ENCODE data around the gene SLC35B4.

SLC35B4 gene

DNA sequence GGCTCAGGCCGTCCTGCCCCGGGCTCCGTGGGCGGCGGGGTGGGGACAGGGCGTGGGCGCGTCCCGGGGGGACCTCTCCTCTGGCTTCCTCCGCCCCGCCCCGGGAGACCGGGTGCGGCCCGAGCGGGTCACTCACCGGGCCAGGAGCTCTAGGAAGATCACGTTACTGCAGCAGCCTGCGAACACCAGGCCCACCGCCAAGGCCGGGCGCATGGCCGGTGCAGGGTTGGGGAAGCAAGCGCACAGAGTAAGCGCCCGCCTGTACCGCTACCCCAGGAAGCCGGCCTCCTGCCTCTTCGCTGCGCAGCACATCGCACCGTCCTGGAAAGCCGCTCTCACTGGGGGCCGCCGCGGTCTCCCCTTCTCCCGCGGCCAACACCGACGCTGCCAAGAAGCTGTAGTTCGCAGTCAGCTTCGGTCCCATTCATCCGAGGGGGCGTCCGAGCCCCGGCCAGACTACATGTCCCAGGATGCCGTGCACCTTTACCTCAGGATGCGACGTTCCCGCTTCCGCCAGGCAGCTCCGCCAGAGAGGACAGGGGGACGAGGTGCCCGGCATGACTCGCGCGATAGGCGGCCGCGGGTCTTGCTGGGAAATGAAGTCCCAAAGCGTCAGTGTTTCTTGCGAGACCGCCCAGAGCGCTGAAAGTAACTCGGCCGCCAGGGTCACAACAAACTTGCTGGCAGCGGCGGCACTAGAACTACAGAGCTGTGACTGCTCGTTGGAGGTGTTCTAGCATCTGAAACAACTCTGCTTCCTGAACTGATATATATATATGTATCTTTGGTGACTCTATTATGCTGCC, at the start of gene SLC35B4:
Gene SLC35B4 (minus strand): TSS at position 392 of the 806 bp plus-strand sequence. CDS start 179 bp downstream, at position 213.
- Histone ChIP-seq H3K27me3 (ENCODE audit: control insufficient read depth, insufficient read depth, low read length) (no peaks in the 10 kb centered on the region), H3K9ac (ENCODE audit: low read length) (peak within 1 kb of the TSS; percentile 75), H3K4me3 (ENCODE audit: low read length) (peak within 1 kb of the TSS; percentile 85), H3K27ac (ENCODE audit: low read length) (no peak within 1 kb of the TSS), H3K9me3 (ENCODE audit: control insufficient read depth, low read depth, low read length) (no peaks in the 10 kb centered on the region), H3K4me1 (ENCODE audit: control insufficient read depth, low read depth, low read length) (peaks cover 11% of the 10 kb centered on the region), H3K36me3 (ENCODE audit: control insufficient read depth, low read depth, low read length) (no peaks in the 10 kb centered on the region)

DNA sequence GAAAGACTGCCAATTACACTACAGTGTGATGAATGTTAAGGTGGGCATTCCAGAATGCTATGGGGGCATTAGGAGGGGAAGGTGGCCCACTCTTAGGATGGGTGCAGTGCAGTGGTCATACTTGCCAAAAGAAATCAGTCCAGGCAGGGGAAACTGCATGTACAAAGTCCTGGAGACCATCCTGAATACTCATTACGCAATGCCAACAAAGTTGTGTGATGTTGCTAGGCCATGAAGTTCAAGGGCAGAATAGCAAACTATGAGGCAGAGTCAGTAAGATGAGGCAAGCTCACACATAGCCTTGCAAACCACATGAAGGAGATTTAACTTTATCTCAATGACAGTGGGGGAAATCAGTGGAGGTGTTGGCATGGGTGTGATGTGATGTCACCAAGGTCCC, 49.8 kb upstream of the SLC35B4 start:
- Histone ChIP-seq H3K9me3 (ENCODE audit: control insufficient read depth, low read depth, low read length) (no peaks in the 10 kb centered on the region), H3K36me3 (ENCODE audit: control insufficient read depth, low read depth, low read length) (no peaks in the 10 kb centered on the region), H3K4me1 (ENCODE audit: control insufficient read depth, low read depth, low read length) (no peaks in the 10 kb centered on the region), H3K9ac (ENCODE audit: low read length) (no peak overlapping the region), H3K27me3 (ENCODE audit: control insufficient read depth, insufficient read depth, low read length) (no peaks in the 10 kb centered on the region), H3K4me3 (ENCODE audit: low read length) (no peak overlapping the region), H3K27ac (ENCODE audit: low read length) (no peak overlapping the region)

GRCh38 chr7:134365341-134366054, 48.8 kb upstream of the SLC35B4 start:
- no peaks in the 10 kb centered on the region for H3K36me3 ChIP-seq (ENCODE audit: control insufficient read depth, low read depth, low read length)
- H3K4me1 ChIP-seq (ENCODE audit: control insufficient read depth, low read depth, low read length) = no peaks in the 10 kb centered on the region
- no peaks in the 10 kb centered on the region for H3K27me3 ChIP-seq (ENCODE audit: control insufficient read depth, insufficient read depth, low read length)
- H3K4me3 ChIP-seq (ENCODE audit: low read length) = no peak overlapping the region
- H3K9ac ChIP-seq (ENCODE audit: low read length) = no peak overlapping the region
- no peaks in the 10 kb centered on the region for H3K9me3 ChIP-seq (ENCODE audit: control insufficient read depth, low read depth, low read length)
- H3K27ac ChIP-seq (ENCODE audit: low read length) = no peak overlapping the region

DNA sequence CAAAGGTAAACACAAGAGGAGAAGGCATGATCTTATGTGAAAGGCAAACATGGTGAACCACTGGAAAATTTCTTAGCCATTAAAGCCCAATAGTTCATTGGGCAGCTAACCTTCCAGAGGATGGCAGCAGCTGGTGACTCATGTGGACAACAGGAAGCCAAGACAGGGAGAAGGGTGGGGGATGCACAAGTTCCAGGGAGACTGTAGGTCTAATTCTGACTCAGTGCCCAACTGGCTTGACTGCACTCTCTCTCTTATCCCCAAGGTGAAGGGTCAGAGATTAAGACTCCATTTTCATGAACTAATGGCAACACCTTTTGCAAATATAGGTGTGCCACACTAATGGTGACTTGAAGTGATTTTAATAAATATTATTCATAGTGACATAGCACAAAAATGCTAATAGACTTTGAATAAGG, 47.9 kb upstream of the SLC35B4 start:
- no peaks in the 10 kb centered on the region for H3K36me3 ChIP-seq (ENCODE audit: control insufficient read depth, low read depth, low read length)
- no peaks in the 10 kb centered on the region for H3K27me3 ChIP-seq (ENCODE audit: control insufficient read depth, insufficient read depth, low read length)
- H3K4me3 ChIP-seq (ENCODE audit: low read length) = no peak overlapping the region
- no peak overlapping the region for H3K9ac ChIP-seq (ENCODE audit: low read length)
- no peaks in the 10 kb centered on the region for H3K4me1 ChIP-seq (ENCODE audit: control insufficient read depth, low read depth, low read length)
- H3K9me3 ChIP-seq (ENCODE audit: control insufficient read depth, low read depth, low read length) = no peaks in the 10 kb centered on the region
- H3K27ac ChIP-seq (ENCODE audit: low read length) = no peak overlapping the region

GRCh38 chr7:134362587-134363483, 46.1 kb upstream of the SLC35B4 start:
- no peaks in the 10 kb centered on the region for H3K27me3 ChIP-seq (ENCODE audit: control insufficient read depth, insufficient read depth, low read length)

GRCh38 chr7:134359787-134360432, 43.2 kb upstream of the SLC35B4 start:
- H3K27me3 ChIP-seq (ENCODE audit: control insufficient read depth, insufficient read depth, low read length) = no peaks in the 10 kb centered on the region
- no peaks in the 10 kb centered on the region for H3K9me3 ChIP-seq (ENCODE audit: control insufficient read depth, low read depth, low read length)
- H3K36me3 ChIP-seq (ENCODE audit: control insufficient read depth, low read depth, low read length) = no peaks in the 10 kb centered on the region
- H3K27ac ChIP-seq (ENCODE audit: low read length) = no peak overlapping the region
- H3K4me3 ChIP-seq (ENCODE audit: low read length) = no peak overlapping the region
- H3K9ac ChIP-seq (ENCODE audit: low read length) = no peak overlapping the region
- H3K4me1 ChIP-seq (ENCODE audit: control insufficient read depth, low read depth, low read length) = no peaks in the 10 kb centered on the region

More at GRCh38 chr7:134362587-134363483, 46.1 kb upstream of the SLC35B4 start:
- H3K36me3 ChIP-seq (ENCODE audit: control insufficient read depth, low read depth, low read length) = no peaks in the 10 kb centered on the region
- no peak overlapping the region for H3K9ac ChIP-seq (ENCODE audit: low read length)
- H3K4me1 ChIP-seq (ENCODE audit: control insufficient read depth, low read depth, low read length) = no peaks in the 10 kb centered on the region
- H3K27ac ChIP-seq (ENCODE audit: low read length) = no peak overlapping the region
- H3K4me3 ChIP-seq (ENCODE audit: low read length) = no peak overlapping the region
- H3K9me3 ChIP-seq (ENCODE audit: control insufficient read depth, low read depth, low read length) = no peaks in the 10 kb centered on the region

GRCh38 chr7:134357486-134357885, 40.8 kb upstream of the SLC35B4 start:
- H3K27ac ChIP-seq (ENCODE audit: low read length) = no peak overlapping the region
- H3K9ac ChIP-seq (ENCODE audit: low read length) = no peak overlapping the region
- H3K4me1 ChIP-seq (ENCODE audit: control insufficient read depth, low read depth, low read length) = no peaks in the 10 kb centered on the region
- no peaks in the 10 kb centered on the region for H3K27me3 ChIP-seq (ENCODE audit: control insufficient read depth, insufficient read depth, low read length)
- H3K36me3 ChIP-seq (ENCODE audit: control insufficient read depth, low read depth, low read length) = no peaks in the 10 kb centered on the region
- H3K9me3 ChIP-seq (ENCODE audit: control insufficient read depth, low read depth, low read length) = no peaks in the 10 kb centered on the region
- no peak overlapping the region for H3K4me3 ChIP-seq (ENCODE audit: low read length)

- no peaks in the 10 kb centered on the region for H3K4me1 ChIP-seq (ENCODE audit: control insufficient read depth, low read depth, low read length)
- no peak overlapping the region for H3K27ac ChIP-seq (ENCODE audit: low read length)
- no peak overlapping the region for H3K4me3 ChIP-seq (ENCODE audit: low read length)
- H3K9me3 ChIP-seq (ENCODE audit: control insufficient read depth, low read depth, low read length) = no peaks in the 10 kb centered on the region
- H3K27me3 ChIP-seq (ENCODE audit: control insufficient read depth, insufficient read depth, low read length) = no peaks in the 10 kb centered on the region
- no peaks in the 10 kb centered on the region for H3K36me3 ChIP-seq (ENCODE audit: control insufficient read depth, low read depth, low read length)
- H3K9ac ChIP-seq (ENCODE audit: low read length) = no peak overlapping the region
Observed at GRCh38 chr7:134356421-134356936, 39.7 kb upstream of the SLC35B4 start.

GRCh38 chr7:134355927-134356326, 39.2 kb upstream of the SLC35B4 start:
- Histone ChIP-seq H3K9ac (ENCODE audit: low read length) (no peak overlapping the region), H3K27ac (ENCODE audit: low read length) (no peak overlapping the region), H3K27me3 (ENCODE audit: control insufficient read depth, insufficient read depth, low read length) (no peaks in the 10 kb centered on the region), H3K9me3 (ENCODE audit: control insufficient read depth, low read depth, low read length) (no peaks in the 10 kb centered on the region), H3K36me3 (ENCODE audit: control insufficient read depth, low read depth, low read length) (no peaks in the 10 kb centered on the region), H3K4me1 (ENCODE audit: control insufficient read depth, low read depth, low read length) (no peaks in the 10 kb centered on the region), H3K4me3 (ENCODE audit: low read length) (no peak overlapping the region)

DNA sequence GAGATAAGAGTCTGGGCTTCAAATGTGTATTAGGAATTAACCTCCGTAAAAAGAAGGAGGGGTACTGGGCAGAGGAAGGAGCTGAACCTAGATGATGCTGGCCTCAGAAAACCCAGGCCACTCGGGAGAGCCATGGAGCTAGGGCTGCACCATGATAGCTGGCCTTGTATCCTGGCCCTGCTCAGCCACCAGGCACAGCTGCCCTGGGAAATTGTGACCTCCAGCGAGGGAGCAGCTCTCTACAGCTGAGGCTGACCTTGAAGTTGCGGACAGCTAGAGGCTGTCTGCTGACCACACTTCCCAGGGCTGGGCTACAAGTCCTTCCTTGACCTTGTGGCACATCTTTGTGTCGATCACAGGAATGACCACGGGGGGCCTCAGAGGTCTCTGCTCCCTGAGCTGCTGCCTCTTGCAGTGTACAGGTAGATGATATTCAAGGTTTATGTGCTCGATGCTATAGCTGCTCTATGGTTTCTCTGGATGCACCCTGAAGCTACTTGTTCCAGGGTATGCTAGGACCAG, 38.3 kb upstream of the SLC35B4 start:
- no peak overlapping the region for H3K27ac ChIP-seq (ENCODE audit: low read length)

More for the DNA sequence above, 38.3 kb upstream of the SLC35B4 start:
- Histone ChIP-seq H3K4me1 (ENCODE audit: control insufficient read depth, low read depth, low read length) (peaks cover 5% of the 10 kb centered on the region), H3K4me3 (ENCODE audit: low read length) (no peak overlapping the region), H3K9ac (ENCODE audit: low read length) (no peak overlapping the region), H3K36me3 (ENCODE audit: control insufficient read depth, low read depth, low read length) (no peaks in the 10 kb centered on the region), H3K27me3 (ENCODE audit: control insufficient read depth, insufficient read depth, low read length) (no peaks in the 10 kb centered on the region), H3K9me3 (ENCODE audit: control insufficient read depth, low read depth, low read length) (no peaks in the 10 kb centered on the region)
